ENCODE results near the gene TYW1B. TPM values are rescaled to one million over a fixed set of nuclear protein-coding genes. Genes with fewer than 3 reads are reported as not detected.
"Not testable (repeated sequence)": the region's sequence is repeated elsewhere in the genome, so short reads cannot be mapped to it uniquely, and the experiment has no call there.

The TYW1B gene
- total RNA-seq, 4 donors from 2014 or later: 2.4 to 7.1 (median 6.1) TPM

- H3K4me3 ChIP-seq; DNase-seq (ENCODE audit: low spot score in 2 of 2); H3K27me3 ChIP-seq; H3K9me3 ChIP-seq; H3K4me1 ChIP-seq; H3K27ac ChIP-seq: not testable (repeated sequence)
- 72 to 83% methylated on average over 9 of the region's 9 CpGs for WGBS, 2 donors
- peaks cover 0 to 30% (median 0%) of the 10 kb centered on the region in 3 donors for H3K36me3 ChIP-seq
Observed at GRCh38 chr7:72816370-72817157, 11.4 kb downstream of the TYW1B start.

- H3K27ac ChIP-seq; DNase-seq (ENCODE audit: low spot score in 2 of 2); H3K4me3 ChIP-seq; H3K9me3 ChIP-seq; H3K27me3 ChIP-seq; H3K4me1 ChIP-seq: not testable (repeated sequence)
- WGBS, 2 donors: 73 to 76% methylated on average over 7 of the region's 7 CpGs
- H3K36me3 ChIP-seq: peaks cover 0 to 48% (median 0%) of the 10 kb centered on the region in 3 donors
Observed at GRCh38 chr7:72810437-72810836, 17.6 kb downstream of the TYW1B start.

DNA sequence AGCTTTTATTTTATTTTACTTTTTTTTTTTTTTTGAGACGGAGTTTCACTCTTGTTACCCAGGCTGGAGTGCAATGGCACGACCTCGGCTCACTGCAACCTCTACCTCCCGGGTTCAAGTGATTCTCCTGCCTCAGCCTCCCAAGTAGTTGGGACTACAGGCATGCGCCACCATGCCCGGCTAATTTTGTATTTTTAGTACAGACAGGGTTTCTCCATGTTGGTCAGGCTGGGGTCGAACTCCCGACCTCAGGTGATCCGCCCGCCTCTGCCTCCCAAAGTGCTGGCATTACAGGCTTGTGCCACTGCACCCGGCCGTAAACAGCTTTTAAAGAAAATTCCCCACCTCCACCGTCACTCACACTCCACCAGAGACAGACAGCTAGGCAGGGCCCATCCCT, 19.5 kb downstream of the TYW1B start:
- DNase-seq (ENCODE audit: low spot score in 2 of 2); H3K4me1 ChIP-seq; H3K27ac ChIP-seq; H3K4me3 ChIP-seq; H3K9me3 ChIP-seq; H3K27me3 ChIP-seq: not testable (repeated sequence)
- WGBS, 2 donors: 93% methylated on average over 13 of the region's 13 CpGs
- peaks cover 0 to 41% (median 0%) of the 10 kb centered on the region in 3 donors for H3K36me3 ChIP-seq

DNA sequence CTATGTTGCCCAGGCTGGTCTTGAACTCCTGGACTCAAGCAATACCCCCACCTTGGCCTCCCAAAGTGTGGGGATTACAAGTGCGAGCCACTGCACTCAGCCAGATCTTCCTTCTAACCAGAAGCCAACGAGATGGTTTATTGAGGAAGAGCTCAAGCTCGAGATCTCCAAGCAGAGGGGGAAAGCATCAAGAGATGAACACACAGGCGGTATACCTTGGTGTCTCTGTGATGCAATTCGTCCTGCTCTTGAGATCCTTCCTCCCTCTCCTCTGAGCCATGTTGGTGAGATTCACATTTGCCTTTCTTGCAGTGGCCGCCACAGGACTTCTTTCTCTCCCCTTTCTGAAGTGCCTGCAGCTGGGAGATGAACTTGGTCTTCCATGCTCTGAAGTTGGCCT, 21.1 kb downstream of the TYW1B start:
- H3K27ac ChIP-seq; H3K4me1 ChIP-seq; DNase-seq (ENCODE audit: low spot score in 2 of 2); H3K9me3 ChIP-seq; H3K27me3 ChIP-seq; H3K4me3 ChIP-seq: not testable (repeated sequence)
- WGBS, 2 donors: 73 to 89% methylated on average over 6 of the region's 6 CpGs
- H3K36me3 ChIP-seq: peaks cover 0 to 32% (median 0%) of the 10 kb centered on the region in 3 donors

GRCh38 chr7:72805526-72806494, 22.2 kb downstream of the TYW1B start:
- Histone ChIP-seq H3K36me3 (peaks cover 0 to 32% (median 0%) of the 10 kb centered on the region in 3 donors), H3K4me3 (no peak overlapping the region), H3K27ac (no peak overlapping the region), H3K27me3 (no peaks in the 10 kb centered on the region), H3K9me3 (no peaks in the 10 kb centered on the region), H3K4me1 (no peaks in the 10 kb centered on the region)
- no peak for DNase-seq (ENCODE audit: low spot score in 2 of 2)
- TF ChIP-seq EP300 (IDR thresholded peaks at IDR 0.05) (no peak), CTCF (IDR thresholded peaks at IDR 0.05) (no peak)
- WGBS, 2 donors: 88% methylated on average over 15 of the region's 15 CpGs

DNA sequence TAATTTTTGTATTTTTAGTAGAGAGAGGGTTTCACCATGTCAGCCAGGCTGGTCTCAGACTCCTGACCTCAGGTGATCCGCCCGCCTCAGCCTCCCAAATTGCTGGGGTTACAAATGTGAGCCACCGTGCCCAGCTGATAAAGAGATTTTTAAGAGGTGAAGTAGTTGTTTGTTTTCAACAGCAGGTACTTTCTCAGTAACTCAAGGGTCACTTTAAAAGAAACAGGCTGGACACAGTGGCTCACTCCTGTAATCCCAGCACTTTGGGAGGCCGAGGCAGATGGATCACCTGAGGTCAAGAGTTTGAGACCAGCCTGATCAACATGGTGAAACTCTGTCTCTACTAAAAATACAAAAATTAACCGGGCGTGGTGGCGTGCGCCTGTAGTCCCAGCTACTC, 24.2 kb downstream of the TYW1B start:
- not testable (repeated sequence) for H3K27ac ChIP-seq; H3K9me3 ChIP-seq; H3K4me1 ChIP-seq; DNase-seq (ENCODE audit: low spot score in 2 of 2); H3K27me3 ChIP-seq; H3K4me3 ChIP-seq
- H3K36me3 ChIP-seq: peaks cover 0 to 28% (median 0%) of the 10 kb centered on the region in 3 donors
- 94 to 95% methylated on average over 8 of the region's 8 CpGs for WGBS, 2 donors

GRCh38 chr7:72801564-72801963, 26.4 kb downstream of the TYW1B start:
- WGBS, 2 donors: 4 to 46% methylated on average over 1 of the region's 1 CpG
- not testable (repeated sequence) for H3K9me3 ChIP-seq; H3K27me3 ChIP-seq; H3K4me1 ChIP-seq; H3K4me3 ChIP-seq; H3K27ac ChIP-seq; DNase-seq (ENCODE audit: low spot score in 2 of 2)
- peaks cover 0 to 27% (median 0%) of the 10 kb centered on the region in 3 donors for H3K36me3 ChIP-seq

DNA sequence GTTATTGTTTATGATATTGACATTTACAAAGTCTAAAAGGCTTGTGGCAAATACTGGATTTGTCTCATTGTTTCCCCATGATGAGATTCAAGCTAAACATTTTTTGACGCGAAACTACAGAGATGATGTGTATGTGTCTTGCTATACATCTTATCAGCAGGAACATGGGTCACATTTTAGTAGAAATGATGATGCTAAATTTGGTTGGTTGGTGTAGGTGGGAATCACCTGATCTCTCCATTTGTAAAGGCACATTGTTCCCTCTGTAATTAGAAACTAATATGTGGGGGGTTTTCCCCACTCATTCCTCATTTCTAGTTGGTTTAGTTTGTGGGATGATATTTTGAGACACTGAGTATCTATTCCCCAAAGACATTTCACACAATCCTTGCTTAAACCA, 32.6 kb downstream of the TYW1B start:
- H3K9me3 ChIP-seq; H3K4me3 ChIP-seq; H3K27me3 ChIP-seq; H3K4me1 ChIP-seq; H3K27ac ChIP-seq; DNase-seq (ENCODE audit: low spot score in 2 of 2): not testable (repeated sequence)
- H3K36me3 ChIP-seq: peaks cover 0 to 28% (median 0%) of the 10 kb centered on the region in 3 donors
- WGBS, 2 donors: 93 to 96% methylated on average over 2 of the region's 2 CpGs

All from tibial nerve (tissue), 4 donors.